ENCODE measurements around the gene TMED4. TPM values are rescaled to one million over a fixed set of nuclear protein-coding genes. Genes with fewer than 3 reads are reported as not detected.

Gene TMED4
- total and polyA plus RNA-seq, 2 of the 13 experiments (the other 11 are each of a cell fraction or from before 2014, with no cell fraction given): 81.4 to 109 TPM

Other genes with a start within 250 kb of the TMED4 start
- gene NUDCD3, start 91.6 kb downstream of the TMED4 start, total RNA-seq (2016; rRNA removed; fragmentation: Illumina TruSeq; extraction: Trizol): 49.9 and 54.6 TPM in 2 replicates
- gene NUDCD3, start 91.6 kb downstream of the TMED4 start, polyA plus RNA-seq (2011; rRNA removed): 20.8 and 25.4 TPM in 2 replicates
- gene NPC1L1, start 40.9 kb downstream of the TMED4 start, total RNA-seq (2016; rRNA removed; fragmentation: Illumina TruSeq; extraction: Trizol): 3.8 and 4.8 TPM in 2 replicates
- 14.5 and 26.6 TPM in 2 replicates for gene NPC1L1, start 40.9 kb downstream of the TMED4 start, polyA plus RNA-seq (2011; rRNA removed)
- 105 and 120 TPM in 2 replicates for gene DDX56, start 8.3 kb downstream of the TMED4 start, total RNA-seq (2016; rRNA removed; fragmentation: Illumina TruSeq; extraction: Trizol)
- gene DDX56, start 8.3 kb downstream of the TMED4 start, polyA plus RNA-seq (2011; rRNA removed): 82.6 and 106 TPM in 2 replicates
- gene OGDH, start 24.4 kb upstream of the TMED4 start, total RNA-seq (2016; rRNA removed; fragmentation: Illumina TruSeq; extraction: Trizol): 25.4 and 28.1 TPM in 2 replicates
- gene OGDH, start 24.4 kb upstream of the TMED4 start, polyA plus RNA-seq (2011; rRNA removed): 17.4 and 19.9 TPM in 2 replicates
- gene ZMIZ2, start 166.6 kb upstream of the TMED4 start, total RNA-seq (2016; rRNA removed; fragmentation: Illumina TruSeq; extraction: Trizol): 4.1 and 4.9 TPM in 2 replicates
- 7.9 and 9.7 TPM in 2 replicates for gene ZMIZ2, start 166.6 kb upstream of the TMED4 start, polyA plus RNA-seq (2011; rRNA removed)
- 2,268 and 3,314 TPM in 2 replicates for gene PPIA, start 214.4 kb upstream of the TMED4 start, total RNA-seq (2016; rRNA removed; fragmentation: Illumina TruSeq; extraction: Trizol)
- gene PPIA, start 214.4 kb upstream of the TMED4 start, polyA plus RNA-seq (2011; rRNA removed): 2,460 and 3,010 TPM in 2 replicates